Transverse colon (tissue), 4 donors: Measurements from ENCODE around the gene LUZP2. TPM values are rescaled to one million over a fixed set of nuclear protein-coding genes. Genes with fewer than 3 reads are reported as not detected.

Source experiments
- DNase-seq: peaks from one replicate; pipeline ENCODE4 v3.0.0-alpha.2; 2019
- H3K27ac ChIP-seq, 4 donors: fragments of 200-600 bp; sonication (generic); 2 replicates each; pipeline ENCODE4 v1.5.1; 2016 to 2018; ENCODE audit warnings: inconsistent platforms in 4 of 4
- H3K27me3 ChIP-seq: fragments of 200-600 bp; sonication (generic); 2 replicates; pipeline ENCODE4 v1.5.1; 2017; ENCODE audit warnings: inconsistent platforms
- H3K36me3 ChIP-seq, 4 donors: fragments of 200-600 bp; sonication (generic); 2 replicates each; pipeline ENCODE4 v1.5.1; 2017 to 2019; ENCODE audit warnings: inconsistent platforms in 4 of 4
- H3K4me1 ChIP-seq, 4 donors: fragments of 200-600 bp; sonication (generic); 2 replicates each; pipeline ENCODE4 v1.5.1; 2017 to 2020; ENCODE audit warnings: inconsistent platforms in 4 of 4
- H3K4me3 ChIP-seq, 4 donors: fragments of 200-600 bp; sonication (generic); 1 replicate in 1 of 4; 2 replicates in 3 of 4; pipeline versions ENCODE4 v1.5.1 to v1.6.1; 2017 to 2019; ENCODE audit warnings: inconsistent platforms in 4 of 4
- H3K9me3 ChIP-seq, 2 donors: fragments of 200-600 bp; sonication (generic); 2 replicates each; pipeline ENCODE4 v1.5.1; 2017 to 2019; ENCODE audit warnings: inconsistent platforms in 2 of 2
- CTCF ChIP-seq, 5 experiments: fragments of 200-600 bp in 3 of 5; fragments of 450-650 bp in 2 of 5; sonication (generic) in 3 of 5; IDR thresholded peaks; 1 replicate in 2 of 5; 2 replicates in 3 of 5; pipeline ENCODE4 v1.5.1; 2016 to 2017; ENCODE audit warnings: antibody characterized with exemption in 5 of 5, inconsistent platforms in 3 of 5, mild to moderate bottlenecking in 2 of 5, moderate library complexity in 1 of 5
- EP300 ChIP-seq: sonication (generic); formaldehyde crosslinking; IDR thresholded peaks from one replicate; pipeline ENCODE4 v1.6.1; 2017; ENCODE audit warnings: antibody characterized with exemption, low read depth
- POLR2A ChIP-seq: fragments of 450-650 bp; IDR thresholded peaks from one replicate; pipeline ENCODE4 v1.6.1; 2016; ENCODE audit warnings: antibody characterized with exemption, mild to moderate bottlenecking, moderate library complexity
- POLR2AphosphoS5 ChIP-seq, 3 donors: sonication (generic); formaldehyde crosslinking; IDR thresholded peaks; one replicate each; pipeline ENCODE4 v1.6.1; 2016; ENCODE audit warnings: antibody characterized with exemption in 3 of 3
- WGBS, 2 donors: methylation state at CpG; one replicate each; pipeline ENCODE4 v1.1.5; 2018; ENCODE audit warnings: low coverage in 1 of 2; 5-methylcytosine and 5-hydroxymethylcytosine counted together
- in situ Hi-C, 4 donors: fragments of 200-750 bp; cut with MboI; loops; one replicate each; pipeline versions ENCODE4 v1.15.0 to v1.15.1; 2017; ENCODE audit warnings: low sequenced_read_pairs in 3 of 4, low pct_ligation_motif_present in 1 of 4, low pct_unique_long_range_greater_than_20kb in 1 of 4
- intact Hi-C: fragments of 100-400 bp; cut with DNase I; formaldehyde crosslinking; loops from one replicate; pipeline ENCODE4 v1.15.1; 2023; ENCODE audit warnings: low total_unique reads
- total RNA-seq, 4 donors: library from RNA; depleted of rRNA; stranded (reverse); fragments of >200 nt; gene quantifications; one replicate each; pipeline ENCODE4 v1.1.0, GENCODE V29; 2016

LUZP2 gene
- total RNA-seq, 4 donors from 2014 or later: 2.2 to 3.3 (median 2.4) TPM; not detected in 1

- intact Hi-C loops: no loop called here
- no peak for DNase-seq
- WGBS, 2 donors: 80 to 82% methylated on average over 5 of the region's 5 CpGs
- Histone ChIP-seq H3K27ac (no peak overlapping the region), H3K9me3 (no peaks in the 10 kb centered on the region), H3K4me1 (peaks cover 0 to 3% (median 0%) of the 10 kb centered on the region in 4 donors), H3K4me3 (no peak overlapping the region), H3K36me3 (no peaks in the 10 kb centered on the region), H3K27me3 (no peaks in the 10 kb centered on the region)
- no peak for TF ChIP-seq POLR2A
- TF ChIP-seq EP300: no peak
- TF ChIP-seq CTCF (IDR thresholded peaks at IDR 0.05): no peak
- no peak for TF ChIP-seq POLR2AphosphoS5 (IDR thresholded peaks at IDR 0.05)
- in situ Hi-C loops: no loop called here
Observed at GRCh38 chr11:24521601-24522000, 24.7 kb downstream of the LUZP2 start.

- DNase-seq: no peak
- no peaks in the 10 kb centered on the region for H3K9me3 ChIP-seq
- no peaks in the 10 kb centered on the region for H3K27me3 ChIP-seq
- WGBS, 2 donors: 52 to 54% methylated on average over 3 of the region's 3 CpGs
- no peak for TF ChIP-seq CTCF (IDR thresholded peaks at IDR 0.05)
- no peak for TF ChIP-seq POLR2A
- TF ChIP-seq POLR2AphosphoS5 (IDR thresholded peaks at IDR 0.05): no peak
- intact Hi-C loops (no loop called here), in situ Hi-C loops (no loop called here)
- H3K36me3 ChIP-seq: no peaks in the 10 kb centered on the region
- no peaks in the 10 kb centered on the region for H3K4me1 ChIP-seq
- no peak overlapping the region for H3K27ac ChIP-seq
- no peak overlapping the region for H3K4me3 ChIP-seq
Observed at GRCh38 chr11:24524156-24524555, 27.3 kb downstream of the LUZP2 start.

- intact Hi-C loops (no loop called here), in situ Hi-C loops (no loop called here)
- Histone ChIP-seq H3K36me3 (no peaks in the 10 kb centered on the region), H3K27ac (no peak overlapping the region), H3K27me3 (no peaks in the 10 kb centered on the region), H3K4me1 (no peaks in the 10 kb centered on the region), H3K4me3 (no peak overlapping the region), H3K9me3 (no peaks in the 10 kb centered on the region)
- no peak for TF ChIP-seq POLR2A
- 45 to 46% methylated on average over 3 of the region's 3 CpGs for WGBS, 2 donors
- no peak for DNase-seq
Observed at GRCh38 chr11:24531528-24531927, 34.7 kb downstream of the LUZP2 start.

- intact Hi-C loops: no loop called here
- Histone ChIP-seq H3K4me1 (no peaks in the 10 kb centered on the region), H3K9me3 (no peaks in the 10 kb centered on the region), H3K27ac (no peak overlapping the region), H3K4me3 (no peak overlapping the region), H3K36me3 (no peaks in the 10 kb centered on the region), H3K27me3 (no peaks in the 10 kb centered on the region)
- no peak for TF ChIP-seq EP300
- TF ChIP-seq POLR2A: no peak
- no peak for TF ChIP-seq CTCF (IDR thresholded peaks at IDR 0.05)
- no peak for TF ChIP-seq POLR2AphosphoS5 (IDR thresholded peaks at IDR 0.05)
- in situ Hi-C loops: no loop called here
- WGBS, 2 donors: 60 to 80% methylated on average over 3 of the region's 3 CpGs
- DNase-seq: no peak
Observed at GRCh38 chr11:24543771-24544170, 46.9 kb downstream of the LUZP2 start.

- in situ Hi-C loops: no loop called here
Observed at GRCh38 chr11:24556693-24557092, 59.8 kb downstream of the LUZP2 start.

More at GRCh38 chr11:24556693-24557092, 59.8 kb downstream of the LUZP2 start:
- TF ChIP-seq EP300 (no peak), POLR2AphosphoS5 (IDR thresholded peaks at IDR 0.05) (no peak), CTCF (IDR thresholded peaks at IDR 0.05) (no peak)
- Histone ChIP-seq H3K27me3 (no peaks in the 10 kb centered on the region), H3K9me3 (no peaks in the 10 kb centered on the region), H3K36me3 (no peaks in the 10 kb centered on the region), H3K4me1 (peaks cover 0 to 5% (median 0%) of the 10 kb centered on the region in 4 donors), H3K4me3 (no peak overlapping the region), H3K27ac (no peak overlapping the region)
- DNase-seq: no peak
- intact Hi-C loops: no loop called here
- 86 to 89% methylated on average over 3 of the region's 3 CpGs for WGBS, 2 donors
